Stimulated activated CD4-positive, alpha-beta T cell treated with anti-CD3 and anti-CD28 coated beads, TNF-alpha, amount 100 ng/mL, for 24 hours (primary cell): ENCODE measurements around the gene PPM1G.

ENCODE experiments used
- DNase-seq, 3 experiments: peaks; one replicate each; pipeline ENCODE4 v3.0.0-alpha.2; 2020; ENCODE audit warnings: low read depth in 3 of 3

PPM1G gene

GRCh38 chr2:27335311-27335710 lies 74.1 kb downstream of the PPM1G start:
- DNase-seq: no peak
